GM12878 (cell line): ENCODE results near the gene NSMCE1. TPM values are rescaled to one million over a fixed set of nuclear protein-coding genes. Genes with fewer than 3 reads are reported as not detected.
A peak's percentile ranks its signal among the peaks of the same experiment; 100 is the strongest.

Source experiments
- BCL11A ChIP-seq: IDR thresholded peaks from 2 replicates; pipeline ENCODE4 v1.6.1; 2011; ENCODE audit warnings: low read depth, low read length
- CBX5 ChIP-seq: sonication (generic); IDR thresholded peaks from 2 replicates; pipeline ENCODE4 v1.6.1; 2016; ENCODE audit warnings: low read depth, moderate library complexity, mild to moderate bottlenecking, inconsistent platforms
- EED ChIP-seq: sonication (generic); IDR thresholded peaks from 2 replicates; pipeline ENCODE4 v1.6.1; 2016; ENCODE audit warnings: antibody characterized with exemption, low read depth
- HDGF ChIP-seq: fragments of 450-650 bp; IDR thresholded peaks from 2 replicates; pipeline ENCODE4 v1.6.1; 2016; ENCODE audit warnings: antibody characterized with exemption
- IKZF1 ChIP-seq: fragments of 450-650 bp; conservative IDR thresholded peaks from 2 replicates; pipeline ENCODE4 v1.6.1; 2017; ENCODE audit warnings: antibody characterized with exemption, mild to moderate bottlenecking
- JUND ChIP-seq: IDR thresholded peaks from 2 replicates; pipeline ENCODE4 v1.6.1; 2012; ENCODE audit warnings: low read depth, mild to moderate bottlenecking, low read length, improper control_type of control experiment, moderate library complexity
- KAT2A ChIP-seq: conservative IDR thresholded peaks from 2 replicates; pipeline ENCODE4 v1.6.1; 2011; ENCODE audit warnings: low read depth, low read length; ENCODE audit not compliant: control insufficient read depth
- KLF5 ChIP-seq: fragments of 450-650 bp; IDR thresholded peaks from 2 replicates; pipeline ENCODE4 v1.6.1; 2014; ENCODE audit warnings: mild to moderate bottlenecking; ENCODE audit not compliant: partially characterized antibody
- NR2C2 ChIP-seq: IDR thresholded peaks from 2 replicates; pipeline ENCODE4 v1.6.1; 2011; ENCODE audit warnings: borderline replicate concordance, low read depth; ENCODE audit not compliant: control insufficient read depth, insufficient read length
- SP1 ChIP-seq: IDR thresholded peaks from one replicate; pipeline ENCODE4 v1.6.1; 2011; ENCODE audit warnings: low read depth, low read length
- SREBF2 ChIP-seq: IDR thresholded peaks from 2 replicates; pipeline ENCODE4 v1.6.1; 2012; ENCODE audit warnings: mild to moderate bottlenecking, low read length
- SUZ12 ChIP-seq: fragments of 200-600 bp; sonication (generic); IDR thresholded peaks from one replicate; pipeline ENCODE4 v1.6.1; 2018; ENCODE audit warnings: antibody characterized with exemption, mild to moderate bottlenecking; ENCODE audit not compliant: unreplicated experiment
- WRNIP1 ChIP-seq: IDR thresholded peaks from 2 replicates; pipeline ENCODE4 v1.6.1; 2011; ENCODE audit warnings: low read depth, low read length, improper control_type of control experiment, borderline replicate concordance
- YY1 ChIP-seq: IDR thresholded peaks from 2 replicates; pipeline ENCODE4 v1.6.1; 2011; ENCODE audit warnings: low read depth, mild to moderate bottlenecking, low read length
- ZNF274 ChIP-seq: IDR thresholded peaks from one replicate; pipeline ENCODE4 v1.8.0; 2011; ENCODE audit not compliant: insufficient read length, insufficient read depth
- polyA plus RNA-seq, 11 experiments: library from polyadenylated mRNA; depleted of rRNA in 4 of 11; unstranded in 6 of 11; stranded (reverse) in 5 of 11; fragments of >200 nt; fragmentation: Nextera tagmentation in 4 of 11; fragmentation: Illumina TruSeq in 1 of 11; extraction: Ambion mirVana in 4 of 11; extraction: Trizol in 1 of 11; gene quantifications; 1 replicate in 1 of 11; 2 replicates in 10 of 11; pipeline versions ENCODE4 v1.2.1 to v1.2.3, GENCODE V29; 2011 to 2016; ENCODE audit warnings: inconsistent platforms in 2 of 11, missing spikeins in 2 of 11, low read depth in 1 of 11
- total RNA-seq, 4 experiments: library from RNA; depleted of rRNA in 3 of 4; stranded (reverse); fragments of >200 nt in 3 of 4; fragmentation: Illumina TruSeq in 1 of 4; extraction: Trizol in 1 of 4; gene quantifications; 2 replicates each; pipeline versions ENCODE4 v1.2.1 to v1.2.3, GENCODE V29; 2013 to 2021
- TF ChIP-seq, protein P1 (sequence below): fragments of 450-650 bp; IDR thresholded peaks from 2 replicates; pipeline ENCODE4 v1.6.1; 2018; ENCODE audit warnings: borderline replicate concordance, mild to moderate bottlenecking; ENCODE audit not compliant: partially characterized antibody
- TF ChIP-seq, protein P2 (sequence below): fragments of 450-650 bp; IDR thresholded peaks from 2 replicates; pipeline ENCODE4 v1.6.1; 2016; ENCODE audit warnings: mild to moderate bottlenecking
- TF ChIP-seq, protein P3 (sequence below): fragments of 450-650 bp; IDR thresholded peaks from 2 replicates; pipeline ENCODE4 v1.6.1; 2016; ENCODE audit warnings: mild to moderate bottlenecking
- TF ChIP-seq, protein P4 (sequence below): fragments of 150-350 bp; IDR thresholded peaks from 2 replicates; pipeline ENCODE4 v1.6.1; 2014; ENCODE audit warnings: mild to moderate bottlenecking, low read depth, low read length
- TF ChIP-seq, protein P5 (sequence below): fragments of 450-650 bp; IDR thresholded peaks from 2 replicates; pipeline ENCODE4 v1.6.1; 2016; ENCODE audit warnings: mild to moderate bottlenecking, moderate library complexity, borderline replicate concordance

The NSMCE1 gene
- total and polyA plus RNA-seq, 10 of the 15 experiments (the other 5 are each of a cell fraction or from before 2014, with no cell fraction given), result 54.0 to 214 (median 71.4) TPM

DNA sequence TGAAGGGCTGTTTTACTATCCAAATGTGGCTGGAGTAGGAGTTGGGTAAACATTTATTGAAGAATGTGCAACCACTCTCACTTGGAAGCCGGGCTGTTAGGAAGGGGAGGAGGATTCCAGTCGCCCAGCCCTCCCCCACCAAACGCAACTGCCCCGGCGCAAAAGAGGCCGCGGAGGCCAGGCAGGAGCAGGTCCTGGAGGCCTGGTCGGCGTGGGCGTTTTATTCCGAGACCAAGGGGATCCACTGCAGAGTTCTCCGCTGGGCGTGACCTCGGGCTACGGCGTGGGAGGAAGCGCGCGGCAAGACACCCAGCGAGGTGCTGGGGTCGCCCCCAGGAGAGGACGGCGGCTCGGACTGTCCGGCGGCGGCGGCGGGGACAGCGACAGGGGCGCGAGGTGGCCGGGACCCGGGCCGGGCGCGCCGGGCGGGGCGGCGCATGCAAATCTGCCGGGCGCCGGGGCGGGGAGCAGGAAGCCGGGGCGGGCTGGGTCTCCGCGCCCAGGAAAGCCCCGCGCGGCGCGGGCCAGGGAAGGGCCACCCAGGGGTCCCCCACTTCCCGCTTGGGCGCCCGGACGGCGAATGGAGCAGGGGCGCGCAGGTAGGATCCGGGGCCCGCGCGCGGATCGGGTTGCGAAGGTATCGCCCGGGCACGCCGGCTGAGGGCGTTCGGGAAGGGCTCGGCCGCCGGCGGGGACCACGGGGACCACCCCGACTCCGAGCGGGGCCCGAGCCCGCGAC lies 45.0 kb upstream of the NSMCE1 start, which contains the start of gene IL4R (continued):
- no peak for TF ChIP-seq SP1
- TF ChIP-seq, protein P1, sequence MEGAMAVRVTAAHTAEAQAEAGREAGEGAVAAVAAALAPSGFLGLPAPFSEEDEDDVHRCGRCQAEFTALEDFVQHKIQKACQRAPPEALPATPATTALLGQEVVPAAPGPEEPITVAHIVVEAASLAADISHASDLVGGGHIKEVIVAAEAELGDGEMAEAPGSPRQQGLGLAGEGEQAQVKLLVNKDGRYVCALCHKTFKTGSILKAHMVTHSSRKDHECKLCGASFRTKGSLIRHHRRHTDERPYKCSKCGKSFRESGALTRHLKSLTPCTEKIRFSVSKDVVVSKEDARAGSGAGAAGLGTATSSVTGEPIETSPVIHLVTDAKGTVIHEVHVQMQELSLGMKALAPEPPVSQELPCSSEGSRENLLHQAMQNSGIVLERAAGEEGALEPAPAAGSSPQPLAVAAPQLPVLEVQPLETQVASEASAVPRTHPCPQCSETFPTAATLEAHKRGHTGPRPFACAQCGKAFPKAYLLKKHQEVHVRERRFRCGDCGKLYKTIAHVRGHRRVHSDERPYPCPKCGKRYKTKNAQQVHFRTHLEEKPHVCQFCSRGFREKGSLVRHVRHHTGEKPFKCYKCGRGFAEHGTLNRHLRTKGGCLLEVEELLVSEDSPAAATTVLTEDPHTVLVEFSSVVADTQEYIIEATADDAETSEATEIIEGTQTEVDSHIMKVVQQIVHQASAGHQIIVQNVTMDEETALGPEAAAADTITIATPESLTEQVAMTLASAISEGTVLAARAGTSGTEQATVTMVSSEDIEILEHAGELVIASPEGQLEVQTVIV, result no peak
- TF ChIP-seq KLF5, result no peak
- peak; percentile 88 for TF ChIP-seq IKZF1
- TF ChIP-seq, protein P2, sequence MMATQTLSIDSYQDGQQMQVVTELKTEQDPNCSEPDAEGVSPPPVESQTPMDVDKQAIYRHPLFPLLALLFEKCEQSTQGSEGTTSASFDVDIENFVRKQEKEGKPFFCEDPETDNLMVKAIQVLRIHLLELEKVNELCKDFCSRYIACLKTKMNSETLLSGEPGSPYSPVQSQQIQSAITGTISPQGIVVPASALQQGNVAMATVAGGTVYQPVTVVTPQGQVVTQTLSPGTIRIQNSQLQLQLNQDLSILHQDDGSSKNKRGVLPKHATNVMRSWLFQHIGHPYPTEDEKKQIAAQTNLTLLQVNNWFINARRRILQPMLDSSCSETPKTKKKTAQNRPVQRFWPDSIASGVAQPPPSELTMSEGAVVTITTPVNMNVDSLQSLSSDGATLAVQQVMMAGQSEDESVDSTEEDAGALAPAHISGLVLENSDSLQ, result no peak
- no peak for TF ChIP-seq KAT2A
- no peak for TF ChIP-seq WRNIP1
- TF ChIP-seq, protein P3, sequence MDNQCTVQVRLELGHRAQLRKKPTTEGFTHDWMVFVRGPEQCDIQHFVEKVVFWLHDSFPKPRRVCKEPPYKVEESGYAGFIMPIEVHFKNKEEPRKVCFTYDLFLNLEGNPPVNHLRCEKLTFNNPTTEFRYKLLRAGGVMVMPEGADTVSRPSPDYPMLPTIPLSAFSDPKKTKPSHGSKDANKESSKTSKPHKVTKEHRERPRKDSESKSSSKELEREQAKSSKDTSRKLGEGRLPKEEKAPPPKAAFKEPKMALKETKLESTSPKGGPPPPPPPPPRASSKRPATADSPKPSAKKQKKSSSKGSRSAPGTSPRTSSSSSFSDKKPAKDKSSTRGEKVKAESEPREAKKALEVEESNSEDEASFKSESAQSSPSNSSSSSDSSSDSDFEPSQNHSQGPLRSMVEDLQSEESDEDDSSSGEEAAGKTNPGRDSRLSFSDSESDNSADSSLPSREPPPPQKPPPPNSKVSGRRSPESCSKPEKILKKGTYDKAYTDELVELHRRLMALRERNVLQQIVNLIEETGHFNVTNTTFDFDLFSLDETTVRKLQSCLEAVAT, result 0 out of 2 replicates have a peak, but pooled peaks have one; percentile 22
- no peak for TF ChIP-seq ZNF274
- TF ChIP-seq, protein P4, sequence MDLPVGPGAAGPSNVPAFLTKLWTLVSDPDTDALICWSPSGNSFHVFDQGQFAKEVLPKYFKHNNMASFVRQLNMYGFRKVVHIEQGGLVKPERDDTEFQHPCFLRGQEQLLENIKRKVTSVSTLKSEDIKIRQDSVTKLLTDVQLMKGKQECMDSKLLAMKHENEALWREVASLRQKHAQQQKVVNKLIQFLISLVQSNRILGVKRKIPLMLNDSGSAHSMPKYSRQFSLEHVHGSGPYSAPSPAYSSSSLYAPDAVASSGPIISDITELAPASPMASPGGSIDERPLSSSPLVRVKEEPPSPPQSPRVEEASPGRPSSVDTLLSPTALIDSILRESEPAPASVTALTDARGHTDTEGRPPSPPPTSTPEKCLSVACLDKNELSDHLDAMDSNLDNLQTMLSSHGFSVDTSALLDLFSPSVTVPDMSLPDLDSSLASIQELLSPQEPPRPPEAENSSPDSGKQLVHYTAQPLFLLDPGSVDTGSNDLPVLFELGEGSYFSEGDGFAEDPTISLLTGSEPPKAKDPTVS, result no peak
- TF ChIP-seq CBX5, result no peak
- no peak for TF ChIP-seq SREBF2
- TF ChIP-seq, protein P5, sequence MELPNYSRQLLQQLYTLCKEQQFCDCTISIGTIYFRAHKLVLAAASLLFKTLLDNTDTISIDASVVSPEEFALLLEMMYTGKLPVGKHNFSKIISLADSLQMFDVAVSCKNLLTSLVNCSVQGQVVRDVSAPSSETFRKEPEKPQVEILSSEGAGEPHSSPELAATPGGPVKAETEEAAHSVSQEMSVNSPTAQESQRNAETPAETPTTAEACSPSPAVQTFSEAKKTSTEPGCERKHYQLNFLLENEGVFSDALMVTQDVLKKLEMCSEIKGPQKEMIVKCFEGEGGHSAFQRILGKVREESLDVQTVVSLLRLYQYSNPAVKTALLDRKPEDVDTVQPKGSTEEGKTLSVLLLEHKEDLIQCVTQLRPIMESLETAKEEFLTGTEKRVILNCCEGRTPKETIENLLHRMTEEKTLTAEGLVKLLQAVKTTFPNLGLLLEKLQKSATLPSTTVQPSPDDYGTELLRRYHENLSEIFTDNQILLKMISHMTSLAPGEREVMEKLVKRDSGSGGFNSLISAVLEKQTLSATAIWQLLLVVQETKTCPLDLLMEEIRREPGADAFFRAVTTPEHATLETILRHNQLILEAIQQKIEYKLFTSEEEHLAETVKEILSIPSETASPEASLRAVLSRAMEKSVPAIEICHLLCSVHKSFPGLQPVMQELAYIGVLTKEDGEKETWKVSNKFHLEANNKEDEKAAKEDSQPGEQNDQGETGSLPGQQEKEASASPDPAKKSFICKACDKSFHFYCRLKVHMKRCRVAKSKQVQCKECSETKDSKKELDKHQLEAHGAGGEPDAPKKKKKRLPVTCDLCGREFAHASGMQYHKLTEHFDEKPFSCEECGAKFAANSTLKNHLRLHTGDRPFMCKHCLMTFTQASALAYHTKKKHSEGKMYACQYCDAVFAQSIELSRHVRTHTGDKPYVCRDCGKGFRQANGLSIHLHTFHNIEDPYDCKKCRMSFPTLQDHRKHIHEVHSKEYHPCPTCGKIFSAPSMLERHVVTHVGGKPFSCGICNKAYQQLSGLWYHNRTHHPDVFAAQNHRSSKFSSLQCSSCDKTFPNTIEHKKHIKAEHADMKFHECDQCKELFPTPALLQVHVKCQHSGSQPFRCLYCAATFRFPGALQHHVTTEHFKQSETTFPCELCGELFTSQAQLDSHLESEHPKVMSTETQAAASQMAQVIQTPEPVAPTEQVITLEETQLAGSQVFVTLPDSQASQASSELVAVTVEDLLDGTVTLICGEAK, result no peak
- TF ChIP-seq EED, result peak; percentile 34; the same call in 1 of the 2 replicates
- TF ChIP-seq BCL11A, result no peak
- TF ChIP-seq YY1, result no peak; the same call in 1 of the 2 replicates
- no peak for TF ChIP-seq SUZ12
- TF ChIP-seq NR2C2, result no peak
- TF ChIP-seq JUND, result no peak
- TF ChIP-seq HDGF, result peak; percentile 46; the same call in 1 of the 2 replicates
